Upper lobe of left lung (tissue), 6 donors: ENCODE data around the gene GMDS. TPM values are rescaled to one million over a fixed set of nuclear protein-coding genes. Genes with fewer than 3 reads are reported as not detected.

ENCODE experiments used
- ATAC-seq, 2 donors: fragments of 200-7000 bp; cut with Tn5 transposase; one replicate each; pipeline ENCODE4 v1.9.1; 2022; ENCODE audit warnings: mild to moderate bottlenecking in 2 of 2, moderate library complexity in 2 of 2; ENCODE audit not compliant: low FRiP score in 2 of 2
- DNase-seq, 2 donors: peaks; one replicate each; pipeline ENCODE4 v3.0.0-alpha.2; 2019 to 2020
- H3K27ac ChIP-seq, 4 donors: fragments of 200-600 bp; sonication (generic); one replicate each; pipeline ENCODE4 v1.5.1; 2016 to 2019
- H3K27me3 ChIP-seq, 4 donors: fragments of 200-600 bp; sonication (generic); one replicate each; pipeline ENCODE4 v1.5.1; 2017 to 2019
- H3K36me3 ChIP-seq, 4 donors: fragments of 200-600 bp; sonication (generic); one replicate each; pipeline ENCODE4 v1.5.1; 2016 to 2019
- H3K4me1 ChIP-seq, 4 donors: fragments of 200-600 bp; sonication (generic); one replicate each; pipeline ENCODE4 v1.5.1; 2018 to 2019
- H3K4me3 ChIP-seq, 4 donors: fragments of 200-600 bp; sonication (generic); one replicate each; pipeline ENCODE4 v1.5.1; 2017 to 2019; ENCODE audit warnings: mild to moderate bottlenecking in 2 of 4, moderate library complexity in 1 of 4
- H3K9me3 ChIP-seq, 4 donors: fragments of 200-600 bp; sonication (generic); one replicate each; pipeline ENCODE4 v1.5.1; 2018 to 2019
- CTCF ChIP-seq, 6 experiments: fragments of 450-650 bp in 4 of 6; fragments of 200-600 bp in 2 of 6; sonication (generic) in 2 of 6; IDR thresholded peaks; one replicate each; pipeline ENCODE4 v1.5.1; 2016 to 2019; ENCODE audit warnings: antibody characterized with exemption in 6 of 6
- EP300 ChIP-seq, 4 donors: sonication (generic); formaldehyde crosslinking; IDR thresholded peaks; one replicate each; pipeline ENCODE4 v1.5.1; 2017; ENCODE audit warnings: antibody characterized with exemption in 4 of 4, control low read depth in 2 of 4
- POLR2A ChIP-seq, 4 donors: fragments of 450-650 bp; IDR thresholded peaks; one replicate each; pipeline ENCODE4 v1.5.1; 2016 to 2017; ENCODE audit warnings: antibody characterized with exemption in 4 of 4, mild to moderate bottlenecking in 2 of 4
- POLR2AphosphoS5 ChIP-seq, 2 donors: sonication (generic); formaldehyde crosslinking; IDR thresholded peaks; one replicate each; pipeline ENCODE4 v1.5.1; 2017; ENCODE audit warnings: antibody characterized with exemption in 2 of 2
- WGBS, 2 donors: methylation state at CpG; one replicate each; pipeline ENCODE4 v1.1.5; 2017 to 2018; 5-methylcytosine and 5-hydroxymethylcytosine counted together
- total RNA-seq, 6 donors: library from RNA; depleted of rRNA in 4 of 6; stranded (reverse); fragments of >200 nt in 4 of 6; gene quantifications; one replicate each; pipeline versions ENCODE4 v1.1.0 to v1.2.1, GENCODE V29; 2016 to 2021
- donor health status: DM: no; HTN: no; CAD: no; lungs with moderate emphysema.
- donor health status: DM: no; HTN: yes; CAD: no; lungs with severe emphysema.

The GMDS gene
- total RNA-seq, 6 donors from 2014 or later: 7.6 to 17.8 (median 14.1) TPM

DNA sequence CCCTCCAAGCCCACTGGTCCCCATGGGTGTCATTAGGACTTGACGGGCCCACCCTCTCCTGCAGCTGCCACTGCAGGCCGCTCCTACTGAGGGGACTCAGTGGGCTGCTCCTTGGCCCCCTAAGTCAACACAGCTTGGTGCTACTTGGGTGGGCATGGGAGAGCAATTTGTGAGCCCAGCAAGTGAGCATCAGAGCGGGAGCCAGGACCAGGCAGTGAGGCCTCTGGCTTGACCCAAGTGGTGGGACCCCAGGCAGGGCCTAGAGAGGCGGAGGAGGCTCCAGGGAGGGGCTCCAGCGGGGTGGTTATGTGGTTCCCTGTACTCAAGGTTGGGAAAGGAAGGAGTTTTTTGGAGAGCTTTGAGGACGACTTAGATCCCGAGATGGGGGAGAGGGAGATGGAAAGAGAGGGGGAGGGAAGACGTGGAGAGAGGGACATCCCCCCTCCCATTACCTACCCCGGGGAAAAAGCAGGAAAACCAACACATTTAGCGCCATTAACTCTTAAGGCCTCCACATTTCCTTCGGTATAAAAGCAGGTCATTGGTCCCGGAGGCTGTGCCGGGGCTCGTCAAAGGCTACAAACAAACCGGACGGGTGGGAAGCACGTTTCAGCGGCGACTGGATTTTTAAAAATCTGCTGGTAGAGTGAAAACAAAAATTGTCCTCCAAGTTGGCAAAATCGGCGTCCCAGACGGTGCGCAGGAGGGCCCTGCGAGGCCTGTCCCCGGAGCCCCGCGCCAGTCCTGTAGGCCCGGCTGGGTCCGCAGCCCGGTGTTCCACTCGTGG is 626.9 kb downstream of the GMDS start:
- H3K9me3 ChIP-seq: no peaks in the 10 kb centered on the region
- TF ChIP-seq EP300 (IDR thresholded peaks at IDR 0.05) (no peak), CTCF (IDR thresholded peaks at IDR 0.05) (no peak), POLR2A (IDR thresholded peaks at IDR 0.05) (no peak), POLR2AphosphoS5 (IDR thresholded peaks at IDR 0.05) (no peak)
- H3K27ac ChIP-seq: no peak overlapping the region
- no peak overlapping the region for H3K4me3 ChIP-seq
- no peaks in the 10 kb centered on the region for H3K36me3 ChIP-seq
- ATAC-seq: no peak
- no peak for DNase-seq
- peaks cover 23 to 33% (median 25%) of the 10 kb centered on the region in 4 donors for H3K4me1 ChIP-seq
- H3K27me3 ChIP-seq: peaks cover 0 to 56% (median 31%) of the 10 kb centered on the region in 4 donors
- 67 to 78% methylated on average over 27 to 29 of the region's 31 CpGs for WGBS, 2 donors

- DNase-seq (no peak), ATAC-seq (no peak)
- Histone ChIP-seq H3K27me3 (peaks cover 0 to 64% (median 34%) of the 10 kb centered on the region in 4 donors), H3K27ac (no peak overlapping the region), H3K4me3 (no peak overlapping the region), H3K36me3 (no peaks in the 10 kb centered on the region), H3K9me3 (no peaks in the 10 kb centered on the region), H3K4me1 (peaks cover 23 to 34% (median 26%) of the 10 kb centered on the region in 4 donors)
- 88 to 92% methylated on average over 21 of the region's 21 CpGs for WGBS, 2 donors
- no peak for TF ChIP-seq CTCF (IDR thresholded peaks at IDR 0.05)
Measured at GRCh38 chr6:1617466-1618310, 627.7 kb downstream of the GMDS start.

GRCh38 chr6:1616701-1617463 is 628.5 kb downstream of the GMDS start:
- Histone ChIP-seq H3K9me3 (no peaks in the 10 kb centered on the region), H3K36me3 (no peaks in the 10 kb centered on the region), H3K4me1 (peaks cover 29 to 39% (median 31%) of the 10 kb centered on the region in 4 donors), H3K4me3 (no peak overlapping the region), H3K27ac (no peak overlapping the region), H3K27me3 (peaks cover 0 to 66% (median 39%) of the 10 kb centered on the region in 4 donors)
- no peak for ATAC-seq
- WGBS, 2 donors: 83 to 84% methylated on average over 11 of the region's 11 CpGs
- TF ChIP-seq EP300 (IDR thresholded peaks at IDR 0.05) (no peak), POLR2AphosphoS5 (IDR thresholded peaks at IDR 0.05) (no peak), CTCF (IDR thresholded peaks at IDR 0.05) (no peak), POLR2A (IDR thresholded peaks at IDR 0.05) (no peak)
- no peak for DNase-seq

- WGBS, 2 donors: 86 to 90% methylated on average over 10 of the region's 10 CpGs
- DNase-seq: no peak
- Histone ChIP-seq H3K27me3 (peaks cover 0 to 72% (median 45%) of the 10 kb centered on the region in 4 donors), H3K9me3 (no peaks in the 10 kb centered on the region), H3K27ac (no peak overlapping the region), H3K4me1 (peaks cover 32 to 48% (median 40%) of the 10 kb centered on the region in 4 donors), H3K36me3 (no peaks in the 10 kb centered on the region), H3K4me3 (no peak overlapping the region)
- TF ChIP-seq EP300 (IDR thresholded peaks at IDR 0.05): no peak
- no peak for TF ChIP-seq POLR2A (IDR thresholded peaks at IDR 0.05)
- TF ChIP-seq CTCF (IDR thresholded peaks at IDR 0.05): no peak
- no peak for TF ChIP-seq POLR2AphosphoS5 (IDR thresholded peaks at IDR 0.05)
- no peak for ATAC-seq
Measured at GRCh38 chr6:1615853-1616420, 629.5 kb downstream of the GMDS start.
